GM21529 (cell line): ENCODE results near the gene TOP3A.
"Not testable (repeated sequence)": the region's sequence is repeated elsewhere in the genome, so short reads cannot be mapped to it uniquely, and the experiment has no call there.

Source experiments
- ATAC-seq: cut with Tn5 transposase; IDR thresholded peaks from one replicate; pipeline ENCODE4 v1.9.1; 2021; ENCODE audit not compliant: unreplicated experiment

Gene TOP3A

GRCh38 chr17:18324140-18325050 is 9.6 kb upstream of the TOP3A start:
- ATAC-seq: no peak

GRCh38 chr17:18323507-18324139 is 8.8 kb upstream of the TOP3A start:
- ATAC-seq: no peak

GRCh38 chr17:18323007-18323406 is 8.2 kb upstream of the TOP3A start:
- ATAC-seq: no peak

- no peak for ATAC-seq
Observed at GRCh38 chr17:18322522-18322921, 7.7 kb upstream of the TOP3A start.

- ATAC-seq: no peak
Observed at GRCh38 chr17:18321309-18321708, 6.5 kb upstream of the TOP3A start.

- no peak for ATAC-seq
Observed at GRCh38 chr17:18320301-18320700, 5.5 kb upstream of the TOP3A start.

GRCh38 chr17:18319604-18320256 is 4.9 kb upstream of the TOP3A start:
- ATAC-seq: no peak

- ATAC-seq: no peak
Observed at GRCh38 chr17:18318771-18319450, 4.1 kb upstream of the TOP3A start.

- no peak for ATAC-seq
Observed at GRCh38 chr17:18318117-18318516, 3.3 kb upstream of the TOP3A start.

GRCh38 chr17:18315961-18316360 is 1.2 kb upstream of the TOP3A start:
- no peak for ATAC-seq

GRCh38 chr17:18315562-18315922 is 748 bp upstream of the TOP3A start:
- no peak for ATAC-seq

GRCh38 chr17:18314059-18314730 is 599 bp downstream of the TOP3A start:
- ATAC-seq: peak; percentile 25

GRCh38 chr17:18309202-18309601 is 5.6 kb downstream of the TOP3A start:
- no peak for ATAC-seq

GRCh38 chr17:18303206-18303605 is 11.6 kb downstream of the TOP3A start:
- ATAC-seq: not testable (repeated sequence)

- ATAC-seq: no peak
Observed at GRCh38 chr17:18300725-18301480, 13.9 kb downstream of the TOP3A start.

- not testable (repeated sequence) for ATAC-seq
Observed at GRCh38 chr17:18298061-18298460, 16.7 kb downstream of the TOP3A start.

- no peak for ATAC-seq
Observed at GRCh38 chr17:18291718-18292540, 22.9 kb downstream of the TOP3A start.

- ATAC-seq: no peak
Observed at GRCh38 chr17:18285296-18285695, 29.5 kb downstream of the TOP3A start.

GRCh38 chr17:18281788-18282187 is 33.0 kb downstream of the TOP3A start:
- no peak for ATAC-seq
